ENCODE results near the gene IZUMO1.

IZUMO1 gene

GRCh38 chr19:48713864-48714755 lies 32.6 kb downstream of the IZUMO1 start (continued):
- TF ChIP-seq BACH2 (CRISPR knock-in tag; IDR thresholded peaks at IDR 0.05; ENCODE audit: borderline replicate concordance) (no peak), ZC3H10 (CRISPR knock-in tag; IDR thresholded peaks at IDR 0.05) (no peak), CREB5 (CRISPR knock-in tag; IDR thresholded peaks at IDR 0.05; ENCODE audit: low read depth) (no peak)

GRCh38 chr19:48713041-48713863 lies 33.5 kb downstream of the IZUMO1 start:
- TF ChIP-seq TSHZ2 (CRISPR knock-in tag; IDR thresholded peaks at IDR 0.05) (no peak), ESRRG (CRISPR knock-in tag; IDR thresholded peaks at IDR 0.05) (no peak)
- ATAC-seq, result 0 out of 3 replicates have a peak, but pooled peaks have one; percentile 9

GRCh38 chr19:48711106-48711662 lies 35.5 kb downstream of the IZUMO1 start:
- TF ChIP-seq BACH2 (CRISPR knock-in tag; IDR thresholded peaks at IDR 0.05; ENCODE audit: borderline replicate concordance) (no peak), PPARA (CRISPR knock-in tag; IDR thresholded peaks at IDR 0.05; ENCODE audit: borderline replicate concordance) (no peak), ZNF70 (CRISPR knock-in tag; IDR thresholded peaks at IDR 0.05) (no peak), SNAI2 (CRISPR knock-in tag; IDR thresholded peaks at IDR 0.05) (no peak), GLIS3 (CRISPR knock-in tag; IDR thresholded peaks at IDR 0.05) (no peak), CREB5 (CRISPR knock-in tag; IDR thresholded peaks at IDR 0.05; ENCODE audit: low read depth) (no peak), ESRRG (CRISPR knock-in tag; IDR thresholded peaks at IDR 0.05) (no peak), ZFP30 (CRISPR knock-in tag; IDR thresholded peaks at IDR 0.05) (no peak), ZNF8 (CRISPR knock-in tag; IDR thresholded peaks at IDR 0.05) (no peak), PATZ1 (CRISPR knock-in tag; IDR thresholded peaks at IDR 0.05; ENCODE audit: borderline replicate concordance) (no peak), POU6F1 (CRISPR knock-in tag; IDR thresholded peaks at IDR 0.05; ENCODE audit: borderline replicate concordance, low read depth) (no peak), TSHZ2 (CRISPR knock-in tag; IDR thresholded peaks at IDR 0.05) (no peak), ISL1 (CRISPR knock-in tag; IDR thresholded peaks at IDR 0.05) (no peak), ZFP3 (CRISPR knock-in tag; IDR thresholded peaks at IDR 0.05) (no peak), TOX (CRISPR knock-in tag; IDR thresholded peaks at IDR 0.05; ENCODE audit: borderline replicate concordance) (no peak), ZNF565 (CRISPR knock-in tag; conservative IDR thresholded peaks at IDR 0.05; ENCODE audit: low read depth) (no peak)
- ATAC-seq, result no peak

All from SK-N-SH treated with all-trans-retinoic acid at 6 μM for 48 hours (cell line).